Chondrocyte (in vitro differentiated cells): ENCODE measurements around the gene CCDC24. TPM values are rescaled to one million over a fixed set of nuclear protein-coding genes. Genes with fewer than 3 reads are reported as not detected.
A peak's percentile ranks its signal among the peaks of the same experiment; 100 is the strongest.

ENCODE experiments used
- DNase-seq: peaks from one replicate; pipeline ENCODE4 v3.0.0; 2021; ENCODE audit warnings: mixed read lengths, low spot score
- H3K27ac Mint-ChIP-seq: one replicate; pipeline ENCODE4 v1.8.0; 2021; ENCODE audit warnings: mild to moderate bottlenecking, moderate library complexity, mixed read lengths; ENCODE audit not compliant: unreplicated experiment
- H3K27me3 Mint-ChIP-seq: 2 replicates; pipeline ENCODE4 v1.8.0; 2021; ENCODE audit warnings: low read depth, mixed read lengths
- H3K36me3 Mint-ChIP-seq: 2 replicates; pipeline ENCODE4 v1.8.0; 2021; ENCODE audit warnings: low read depth, mixed read lengths
- H3K4me1 Mint-ChIP-seq: 2 replicates; pipeline ENCODE4 v1.8.0; 2021; ENCODE audit warnings: low read depth, mild to moderate bottlenecking, mixed read lengths
- H3K4me3 Mint-ChIP-seq: one replicate; pipeline ENCODE4 v1.8.0; 2021; ENCODE audit warnings: mild to moderate bottlenecking, moderate library complexity, mixed read lengths; ENCODE audit not compliant: unreplicated experiment
- H3K9me3 Mint-ChIP-seq: 2 replicates; pipeline ENCODE4 v1.8.0; 2021; ENCODE audit warnings: low read depth, mixed read lengths
- total RNA-seq: library from RNA; stranded (reverse); gene quantifications from 3 replicates; pipeline ENCODE4 v1.2.1, GENCODE V29; 2021
- TF ChIP-seq, protein P1 (sequence below): fragments of 200-600 bp; sonication (generic); IDR thresholded peaks from 2 replicates; pipeline ENCODE4 v1.5.0; 2021; ENCODE audit warnings: antibody characterized with exemption, mild to moderate bottlenecking, moderate library complexity

CCDC24 gene
- total RNA-seq, 1 donor from 2014 or later: 6.3 TPM

GRCh38 chr1:43985984-43986595 lies 5.3 kb upstream of the CCDC24 start:
- H3K9me3 Mint-ChIP-seq: no peaks in the 10 kb centered on the region
- H3K4me3 Mint-ChIP-seq: no peak overlapping the region
- peaks cover 19% of the 10 kb centered on the region for H3K4me1 Mint-ChIP-seq
- H3K36me3 Mint-ChIP-seq: peaks cover 26% of the 10 kb centered on the region
- TF ChIP-seq, protein P1, sequence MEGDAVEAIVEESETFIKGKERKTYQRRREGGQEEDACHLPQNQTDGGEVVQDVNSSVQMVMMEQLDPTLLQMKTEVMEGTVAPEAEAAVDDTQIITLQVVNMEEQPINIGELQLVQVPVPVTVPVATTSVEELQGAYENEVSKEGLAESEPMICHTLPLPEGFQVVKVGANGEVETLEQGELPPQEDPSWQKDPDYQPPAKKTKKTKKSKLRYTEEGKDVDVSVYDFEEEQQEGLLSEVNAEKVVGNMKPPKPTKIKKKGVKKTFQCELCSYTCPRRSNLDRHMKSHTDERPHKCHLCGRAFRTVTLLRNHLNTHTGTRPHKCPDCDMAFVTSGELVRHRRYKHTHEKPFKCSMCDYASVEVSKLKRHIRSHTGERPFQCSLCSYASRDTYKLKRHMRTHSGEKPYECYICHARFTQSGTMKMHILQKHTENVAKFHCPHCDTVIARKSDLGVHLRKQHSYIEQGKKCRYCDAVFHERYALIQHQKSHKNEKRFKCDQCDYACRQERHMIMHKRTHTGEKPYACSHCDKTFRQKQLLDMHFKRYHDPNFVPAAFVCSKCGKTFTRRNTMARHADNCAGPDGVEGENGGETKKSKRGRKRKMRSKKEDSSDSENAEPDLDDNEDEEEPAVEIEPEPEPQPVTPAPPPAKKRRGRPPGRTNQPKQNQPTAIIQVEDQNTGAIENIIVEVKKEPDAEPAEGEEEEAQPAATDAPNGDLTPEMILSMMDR: no peak
- no peaks in the 10 kb centered on the region for H3K27me3 Mint-ChIP-seq
- no peak for DNase-seq
- H3K27ac Mint-ChIP-seq: no peak overlapping the region

DNA sequence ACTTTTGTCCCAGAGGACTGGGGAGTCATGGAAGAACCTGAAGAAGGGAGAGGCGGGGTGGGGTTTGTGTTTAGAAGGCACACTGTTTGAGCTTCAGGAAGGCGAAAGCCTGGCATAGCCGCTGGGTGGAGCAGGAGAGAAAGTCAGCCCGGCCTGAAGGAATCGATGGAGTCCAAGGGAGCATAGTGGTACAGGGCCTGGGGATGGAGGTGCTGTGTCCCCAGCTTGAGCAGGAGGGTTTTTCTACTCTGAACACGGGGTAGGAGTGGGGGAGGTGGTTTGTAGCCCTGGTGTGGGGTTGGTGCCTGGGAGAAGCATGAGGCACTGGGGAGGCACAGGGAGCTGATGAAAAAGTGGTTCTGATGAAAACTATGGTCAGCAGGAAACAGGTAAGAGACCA lies 4.7 kb upstream of the CCDC24 start:
- Mint-ChIP-seq H3K4me1 (peaks cover 20% of the 10 kb centered on the region), H3K4me3 (no peak overlapping the region), H3K27ac (no peak overlapping the region), H3K36me3 (peaks cover 26% of the 10 kb centered on the region), H3K9me3 (no peaks in the 10 kb centered on the region), H3K27me3 (no peaks in the 10 kb centered on the region)
- TF ChIP-seq, protein P1: no peak
- no peak for DNase-seq

DNA sequence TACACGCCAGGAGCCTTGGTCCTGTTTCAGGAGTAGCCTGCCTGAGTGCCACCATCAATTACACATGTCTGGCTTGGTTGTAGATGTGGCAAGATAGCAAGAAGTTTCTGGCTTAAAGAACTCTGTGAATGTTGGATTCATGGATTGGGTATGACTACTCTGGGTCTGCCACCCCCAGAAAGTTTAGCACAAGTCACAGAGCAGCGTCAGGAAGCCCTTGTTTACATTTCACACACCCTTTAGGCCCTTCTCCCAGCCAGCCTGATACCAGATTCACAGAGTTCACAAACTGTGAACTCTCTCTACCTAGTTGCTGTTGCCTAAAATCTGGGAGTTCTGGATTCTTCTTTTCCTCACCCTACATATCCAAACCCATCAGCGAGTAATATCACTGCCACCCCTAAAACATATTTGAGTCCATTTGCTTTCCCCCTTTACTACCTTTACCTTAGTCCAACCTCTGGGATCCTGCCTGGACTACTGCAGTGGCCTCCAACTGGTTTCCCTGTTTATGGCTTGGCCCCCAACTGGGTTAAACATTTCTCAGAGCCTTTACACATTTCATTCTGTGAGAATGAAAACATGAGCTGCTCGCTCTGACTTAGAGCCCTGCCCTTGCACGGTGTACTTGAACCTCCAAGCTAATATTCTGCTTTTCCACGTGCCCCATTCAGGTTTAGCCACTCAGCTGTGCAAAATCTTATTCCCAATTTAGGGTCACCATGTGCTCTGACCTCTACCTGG lies 4.1 kb upstream of the CCDC24 start:
- TF ChIP-seq, protein P1: no peak
- Mint-ChIP-seq H3K36me3 (peaks cover 24% of the 10 kb centered on the region), H3K4me3 (no peak overlapping the region), H3K4me1 (peaks cover 24% of the 10 kb centered on the region), H3K9me3 (no peaks in the 10 kb centered on the region), H3K27me3 (no peaks in the 10 kb centered on the region), H3K27ac (no peak overlapping the region)
- no peak for DNase-seq

DNA sequence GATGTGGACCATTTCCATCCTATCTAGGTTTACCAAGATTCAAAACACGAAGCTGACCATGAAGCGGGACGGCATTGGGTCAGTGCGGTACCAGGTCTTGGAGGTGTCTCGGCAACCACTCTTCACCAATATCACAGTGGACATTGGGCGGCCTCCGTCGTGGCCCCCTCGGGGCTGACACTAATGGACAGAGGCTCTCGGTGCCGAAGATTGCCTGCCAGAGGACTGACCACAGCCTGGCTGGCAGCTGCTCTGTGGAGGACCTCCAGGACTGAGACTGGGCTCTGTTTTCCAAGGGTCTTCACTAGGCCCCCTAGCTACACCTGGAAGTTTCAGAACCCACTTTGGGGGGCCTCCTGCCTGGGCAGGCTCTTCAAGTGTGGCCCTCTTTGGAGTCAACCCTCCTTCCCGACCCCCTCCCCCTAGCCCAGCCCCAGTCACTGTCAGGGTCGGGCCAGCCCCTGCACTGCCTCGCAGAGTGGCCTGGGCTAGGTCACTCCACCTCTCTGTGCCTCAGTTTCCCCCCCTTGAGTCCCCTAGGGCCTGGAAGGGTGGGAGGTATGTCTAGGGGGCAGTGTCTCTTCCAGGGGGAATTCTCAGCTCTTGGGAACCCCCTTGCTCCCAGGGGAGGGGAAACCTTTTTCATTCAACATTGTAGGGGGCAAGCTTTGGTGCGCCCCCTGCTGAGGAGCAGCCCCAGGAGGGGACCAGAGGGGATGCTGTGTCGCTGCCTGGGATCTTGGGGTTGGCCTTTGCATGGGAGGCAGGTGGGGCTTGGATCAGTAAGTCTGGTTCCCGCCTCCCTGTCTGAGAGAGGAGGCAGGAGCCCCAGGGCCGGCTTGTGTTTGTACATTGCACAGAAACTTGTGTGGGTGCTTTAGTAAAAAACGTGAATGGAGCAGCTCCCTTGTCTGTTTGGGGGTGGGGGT lies 864 bp upstream of the CCDC24 start:
- peaks cover 5% of the 10 kb centered on the region for H3K36me3 Mint-ChIP-seq
- no peaks in the 10 kb centered on the region for H3K27me3 Mint-ChIP-seq
- peak overlapping the region; percentile 88 for H3K27ac Mint-ChIP-seq
- peaks cover 22% of the 10 kb centered on the region for H3K4me1 Mint-ChIP-seq
- no peak for DNase-seq
- H3K4me3 Mint-ChIP-seq: peak overlapping the region; percentile 85
- TF ChIP-seq, protein P1: peak; percentile 35
- no peaks in the 10 kb centered on the region for H3K9me3 Mint-ChIP-seq

GRCh38 chr1:43991200-43991475 lies 261 bp upstream of the CCDC24 start:
- peaks cover 2% of the 10 kb centered on the region for H3K36me3 Mint-ChIP-seq
- peak overlapping the region; percentile 85 for H3K4me3 Mint-ChIP-seq
- peak overlapping the region; percentile 88 for H3K27ac Mint-ChIP-seq
- no peaks in the 10 kb centered on the region for H3K9me3 Mint-ChIP-seq
- H3K27me3 Mint-ChIP-seq: no peaks in the 10 kb centered on the region
- H3K4me1 Mint-ChIP-seq: peaks cover 22% of the 10 kb centered on the region
- TF ChIP-seq, protein P1: no peak
- DNase-seq: no peak
